DMS 273 (cell line): Measurements from ENCODE around the gene EPB41L2.
A peak's percentile ranks its signal among the peaks of the same experiment; 100 is the strongest.
"Not testable (repeated sequence)": the region's sequence is repeated elsewhere in the genome, so short reads cannot be mapped to it uniquely, and the experiment has no call there.

Source experiments
- DNase-seq: peaks from one replicate; lab custom pipeline; 2025; ENCODE audit not compliant: unreplicated experiment; lab: John Stamatoyannopoulos, UW

Gene EPB41L2

GRCh38 chr6:130815200-130816071 is 247.6 kb downstream of the EPB41L2 start:
- no peak for DNase-seq

GRCh38 chr6:130814506-130814905 is 248.5 kb downstream of the EPB41L2 start:
- DNase-seq, result no peak

GRCh38 chr6:130811932-130812331 is 251.1 kb downstream of the EPB41L2 start:
- DNase-seq, result no peak

- peak; percentile 44 for DNase-seq
Observed at GRCh38 chr6:130810307-130811030, 252.6 kb downstream of the EPB41L2 start.

- not testable (repeated sequence) for DNase-seq
Observed at GRCh38 chr6:130801368-130801767, 261.7 kb downstream of the EPB41L2 start.

- no peak for DNase-seq
Observed at GRCh38 chr6:130797061-130797460, 266.0 kb downstream of the EPB41L2 start.

- peak; percentile 9 for DNase-seq
Observed at GRCh38 chr6:130796313-130796905, 266.6 kb downstream of the EPB41L2 start.

GRCh38 chr6:130794738-130795137 is 268.3 kb downstream of the EPB41L2 start:
- no peak for DNase-seq

GRCh38 chr6:130794010-130794697 is 268.9 kb downstream of the EPB41L2 start:
- DNase-seq, result no peak
